Measurements from ENCODE around the gene PDRG1.

The PDRG1 gene

DNA sequence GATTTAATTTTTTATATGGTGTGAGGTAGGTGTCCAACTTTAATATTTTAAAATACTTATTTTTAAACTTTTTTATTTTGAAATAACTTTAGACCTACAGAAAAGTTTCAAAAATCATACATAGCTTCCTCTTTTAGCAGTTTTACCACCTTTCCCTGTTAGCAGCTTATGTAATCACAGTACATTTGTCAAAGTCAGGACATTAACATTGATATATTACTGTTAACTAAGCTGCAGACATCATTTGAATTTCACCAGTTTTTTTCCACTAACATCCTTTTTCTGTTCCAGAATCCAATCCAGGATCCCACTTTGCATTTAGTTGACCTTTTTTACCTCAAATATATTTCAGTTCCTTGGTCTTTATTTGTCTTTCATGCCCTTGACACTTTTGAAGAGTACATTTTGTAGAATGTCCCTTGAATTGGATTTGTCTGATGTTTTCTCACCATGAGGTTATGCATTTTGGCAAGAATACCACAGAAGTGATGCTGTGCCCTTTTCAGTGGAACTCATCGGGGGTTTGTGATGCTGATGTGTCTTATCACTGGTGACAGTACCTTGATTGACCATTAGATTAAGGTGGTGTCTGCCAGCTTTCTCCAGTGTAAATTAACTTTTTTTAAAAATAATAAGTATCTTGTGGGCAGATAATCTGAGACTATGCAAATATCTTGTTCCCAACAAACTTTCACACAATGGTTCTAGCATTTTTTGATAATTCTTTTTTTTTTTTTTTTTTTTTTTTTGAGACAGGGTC, 48.0 kb downstream of the PDRG1 start:
- DNase-seq = no peak

DNA sequence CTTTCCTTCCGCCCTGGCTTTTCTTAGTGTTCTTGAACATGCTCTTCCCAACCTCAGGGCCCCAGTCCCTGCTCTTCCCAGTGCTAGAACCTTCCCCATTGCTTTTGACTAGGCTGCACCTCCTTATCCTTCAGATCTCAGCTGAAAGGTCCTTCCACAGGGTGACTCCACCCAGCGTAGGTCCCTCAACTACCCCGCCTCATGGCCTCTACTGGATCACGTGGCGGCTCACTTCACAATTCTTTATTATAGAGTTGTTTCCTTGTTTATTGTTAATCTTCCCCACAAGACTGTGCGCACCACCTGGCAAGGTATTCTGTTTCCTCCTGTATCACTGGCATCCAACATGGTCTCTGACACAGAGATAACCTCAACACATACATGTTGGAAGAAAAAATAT, 50.2 kb downstream of the PDRG1 start:
- DNase-seq = no peak

DNA sequence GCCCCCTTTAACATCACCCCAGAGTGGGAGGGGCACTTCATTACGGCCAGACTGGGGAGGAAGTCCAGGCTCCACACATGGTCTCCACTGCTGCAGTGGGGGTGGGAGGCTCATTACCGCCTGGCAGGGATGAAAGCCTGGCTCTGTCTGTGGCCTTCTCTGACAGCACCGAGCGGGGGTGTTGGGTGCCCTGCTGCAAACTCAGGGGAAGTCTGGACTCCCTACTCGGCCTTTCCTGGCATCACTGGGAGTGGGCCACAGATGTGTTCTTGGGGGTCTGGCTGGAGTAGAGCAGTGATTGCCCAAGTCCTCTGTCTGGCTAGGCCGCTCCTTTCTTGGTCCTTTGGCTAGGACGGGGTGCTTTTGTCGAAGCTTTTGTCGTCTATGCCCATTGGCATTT, 54.3 kb downstream of the PDRG1 start:
- DNase-seq = no peak

DNA sequence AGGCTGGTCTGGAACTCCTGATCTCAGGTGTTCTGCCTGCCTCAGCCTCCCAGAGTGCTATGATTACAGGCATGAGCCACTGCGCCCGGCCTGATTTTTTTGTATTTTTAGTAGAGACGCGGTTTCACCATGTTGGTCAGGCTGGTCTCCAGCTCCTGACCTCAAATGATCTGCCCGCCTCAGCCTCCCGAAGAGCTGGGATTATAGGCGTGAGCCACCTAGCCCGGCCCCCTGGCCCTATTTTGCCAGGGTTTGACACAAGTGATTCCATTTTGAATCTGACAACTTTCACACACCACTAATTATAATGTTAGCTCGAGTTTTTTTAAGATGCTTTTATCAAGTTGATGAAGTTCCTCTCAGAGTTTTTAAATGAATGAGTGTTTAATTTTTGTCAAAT, 55.8 kb downstream of the PDRG1 start:
- no peak for DNase-seq

DNA sequence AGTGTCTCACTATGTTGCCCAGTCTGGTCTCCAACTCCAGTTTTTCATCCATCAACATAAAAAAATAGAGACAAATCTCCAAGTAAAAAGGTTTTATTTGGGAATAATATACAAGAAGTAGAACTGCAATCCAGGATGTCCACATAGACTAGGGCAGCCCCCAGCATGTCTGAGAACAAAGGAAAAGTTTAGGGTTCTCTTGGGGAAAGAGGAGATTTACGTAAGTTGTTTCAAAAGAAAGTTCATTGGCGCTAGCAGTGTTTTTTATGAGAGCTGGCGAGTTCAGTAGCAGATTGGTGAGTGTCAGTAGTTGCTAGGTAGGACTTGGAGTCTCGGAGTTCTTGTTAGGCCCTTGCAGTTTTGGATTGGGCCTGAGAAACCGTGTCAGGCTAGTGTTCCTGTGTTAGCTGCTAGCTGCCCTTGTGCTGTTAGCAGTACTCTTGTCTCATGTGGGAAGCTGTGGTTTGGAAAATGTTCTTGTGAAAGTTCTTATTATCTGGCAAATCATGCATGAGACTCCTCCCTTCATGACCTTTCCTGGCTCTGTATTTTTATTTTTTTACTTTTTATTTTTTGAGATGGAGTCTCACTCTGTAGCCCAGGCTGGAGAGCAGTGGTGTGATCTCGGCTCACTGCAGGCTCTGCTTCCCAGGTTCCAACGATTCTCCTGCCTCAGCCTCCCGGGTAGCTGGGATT, 56.7 kb downstream of the PDRG1 start:
- no peak for DNase-seq

Data from fibroblast of skin of right biceps (primary cell).